ENCODE data around the gene HCFC2. TPM values are rescaled to one million over a fixed set of nuclear protein-coding genes. Genes with fewer than 3 reads are reported as not detected.
A peak's percentile ranks its signal among the peaks of the same experiment; 100 is the strongest.

HCFC2 gene
- total RNA-seq, 2 experiments from 2014 or later, result 15.8 to 17.7 TPM

DNA sequence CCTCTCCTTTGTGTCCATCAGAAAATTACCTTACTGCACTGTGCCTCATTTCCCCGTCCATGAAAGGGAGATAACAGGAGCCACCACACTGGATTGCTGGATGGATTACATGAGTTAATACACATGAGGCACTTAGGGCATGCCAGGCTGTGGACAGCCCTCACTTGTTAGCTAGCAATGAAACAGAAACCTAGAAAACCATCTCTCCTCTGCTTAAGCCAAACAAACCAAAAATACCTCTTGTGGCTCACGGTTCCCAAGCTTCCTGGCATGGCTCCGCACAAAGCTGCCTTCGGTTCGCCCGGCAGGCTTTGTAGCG, 660 bp upstream of the HCFC2 start:
- H3K27ac Mint-ChIP-seq, result peak overlapping the region; percentile 57
- DNase-seq, result no peak
- H3K4me1 Mint-ChIP-seq, result peaks cover 21% of the 10 kb centered on the region
- peak overlapping the region; percentile 95 for H3K4me3 Mint-ChIP-seq
- POLR2A ChIA-PET, result interaction anchor here (0.7 to 2.6 kb wide), 12 partner anchors 16 to 241 kb away, joined by 3 to 24 read pairs (median 5); partner anchors contain the start of genes HSP90B1, NFYB, NT5DC3 and TDG
- no peaks in the 10 kb centered on the region for H3K9me3 Mint-ChIP-seq
- CTCF ChIA-PET, result interaction anchor here (1.0 to 5.2 kb wide), 8 partner anchors 10 to 134 kb away, joined by 3 to 40 read pairs (median 4); partner anchors contain the start of gene HSP90B1
- H3K27me3 Mint-ChIP-seq, result peaks cover 16% of the 10 kb centered on the region
- peaks cover 10% of the 10 kb centered on the region for H3K36me3 Mint-ChIP-seq (ENCODE audit: low read depth)

GRCh38 chr12:104064842-104065427, 604 bp downstream of the HCFC2 start:
- CTCF ChIA-PET, result interaction anchor here (1.3 to 5.2 kb wide), 5 partner anchors 9 to 100 kb away, joined by 3 to 40 read pairs (median 4); no protein-coding TSS in a partner anchor

DNA sequence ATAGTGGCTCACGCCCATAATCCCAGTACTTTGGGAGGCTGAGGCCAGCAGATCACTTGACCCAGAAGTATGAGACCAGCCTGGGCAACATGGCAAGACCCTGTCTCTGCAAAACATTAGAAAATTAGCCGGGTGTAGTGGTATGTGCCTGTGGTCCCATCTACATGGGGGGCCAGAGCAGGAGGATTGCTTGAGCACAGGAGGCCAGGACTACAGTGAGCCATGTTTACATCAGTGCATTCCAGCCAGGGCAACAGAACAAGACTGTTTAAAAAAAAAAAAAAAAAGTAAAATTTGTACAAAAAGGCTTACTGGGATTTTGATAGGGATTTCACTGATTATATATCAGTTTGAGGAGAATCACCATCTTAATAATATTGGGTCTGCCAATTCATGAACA, 7.8 kb downstream of the HCFC2 start:
- no peak for DNase-seq
- Mint-ChIP-seq H3K27ac (no peak overlapping the region), H3K36me3 (ENCODE audit: low read depth) (peaks cover 29% of the 10 kb centered on the region), H3K4me1 (peaks cover 11% of the 10 kb centered on the region), H3K27me3 (no peaks in the 10 kb centered on the region), H3K4me3 (no peak overlapping the region), H3K9me3 (no peaks in the 10 kb centered on the region)
- CTCF ChIA-PET, result no interaction called here
- POLR2A ChIA-PET, result no interaction called here

More at GRCh38 chr12:104064842-104065427, 604 bp downstream of the HCFC2 start:
- H3K36me3 Mint-ChIP-seq (ENCODE audit: low read depth), result peaks cover 16% of the 10 kb centered on the region
- H3K27ac Mint-ChIP-seq, result peak overlapping the region; percentile 76
- POLR2A ChIA-PET, result interaction anchor here (1.3 to 2.6 kb wide), 8 partner anchors 14 to 223 kb away, joined by 3 to 24 read pairs (median 6); partner anchors contain the start of genes NFYB, NT5DC3 and TDG
- no peaks in the 10 kb centered on the region for H3K9me3 Mint-ChIP-seq
- H3K4me3 Mint-ChIP-seq, result peak overlapping the region; percentile 95
- peaks cover 11% of the 10 kb centered on the region for H3K27me3 Mint-ChIP-seq
- DNase-seq, result no peak
- H3K4me1 Mint-ChIP-seq, result peaks cover 28% of the 10 kb centered on the region

DNA sequence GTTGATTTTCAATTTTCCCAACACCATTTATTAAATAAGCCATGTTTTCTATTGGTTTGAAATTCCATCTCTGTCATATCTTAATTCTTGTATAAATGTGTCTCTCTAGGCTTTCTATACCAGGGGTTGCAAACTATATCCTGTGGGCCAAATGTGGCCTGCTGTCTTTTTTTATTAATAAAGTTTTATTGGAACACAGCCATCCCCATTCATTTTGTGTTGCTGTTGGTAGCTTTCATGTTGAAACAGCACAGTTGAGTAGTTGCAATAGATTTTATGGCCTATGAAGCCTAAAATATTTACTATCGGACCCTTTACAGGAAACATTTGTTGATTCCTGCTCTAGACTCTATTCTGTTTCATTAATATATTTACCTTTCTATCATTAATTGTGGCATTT, 9.4 kb downstream of the HCFC2 start:
- H3K4me1 Mint-ChIP-seq, result peaks cover 7% of the 10 kb centered on the region
- CTCF ChIA-PET, result interaction anchor here (0.9 kb wide), 1 partner anchor 10 kb away, joined by 4 read pairs; the partner anchor contains the start of gene HCFC2
- H3K36me3 Mint-ChIP-seq (ENCODE audit: low read depth), result peaks cover 28% of the 10 kb centered on the region
- no peak for DNase-seq
- no peaks in the 10 kb centered on the region for H3K9me3 Mint-ChIP-seq
- POLR2A ChIA-PET, result interaction anchor here (1.1 kb wide), 1 partner anchor 96 kb away, joined by 3 read pairs; no protein-coding TSS in a partner anchor
- no peaks in the 10 kb centered on the region for H3K27me3 Mint-ChIP-seq
- H3K27ac Mint-ChIP-seq, result no peak overlapping the region
- H3K4me3 Mint-ChIP-seq, result no peak overlapping the region

DNA sequence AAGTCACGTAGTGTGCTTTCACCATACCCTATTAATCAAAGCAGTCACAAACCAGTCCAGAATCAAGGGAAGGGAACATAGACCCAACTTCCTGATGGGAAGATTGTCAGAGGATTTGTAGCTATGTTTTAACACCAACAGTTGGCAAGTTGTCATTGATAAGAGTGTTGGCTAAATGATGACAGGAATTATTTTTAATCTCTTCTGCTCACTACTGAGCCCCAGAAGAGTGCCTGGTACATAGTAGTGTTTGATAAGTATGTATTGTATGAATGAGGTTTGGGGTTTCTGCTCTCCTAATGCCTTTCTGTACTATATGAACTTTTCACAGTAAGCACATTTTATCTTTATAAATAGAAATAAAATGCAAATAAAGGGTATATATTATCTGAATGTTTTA, 14.7 kb downstream of the HCFC2 start:
- H3K9me3 Mint-ChIP-seq, result no peaks in the 10 kb centered on the region
- H3K27me3 Mint-ChIP-seq, result no peaks in the 10 kb centered on the region
- H3K4me1 Mint-ChIP-seq, result peaks cover 16% of the 10 kb centered on the region
- no peak for DNase-seq
- ChIA-PET CTCF (interaction anchor here (1.5 kb wide), 1 partner anchor 30 kb away, joined by 5 read pairs; no protein-coding TSS in a partner anchor), POLR2A (interaction anchor here (1.0 to 1.3 kb wide), 2 partner anchors 11 to 15 kb away, joined by 4 read pairs; partner anchors contain the start of gene HCFC2)
- no peak overlapping the region for H3K27ac Mint-ChIP-seq
- H3K4me3 Mint-ChIP-seq, result no peak overlapping the region
- H3K36me3 Mint-ChIP-seq (ENCODE audit: low read depth), result peaks cover 34% of the 10 kb centered on the region

DNA sequence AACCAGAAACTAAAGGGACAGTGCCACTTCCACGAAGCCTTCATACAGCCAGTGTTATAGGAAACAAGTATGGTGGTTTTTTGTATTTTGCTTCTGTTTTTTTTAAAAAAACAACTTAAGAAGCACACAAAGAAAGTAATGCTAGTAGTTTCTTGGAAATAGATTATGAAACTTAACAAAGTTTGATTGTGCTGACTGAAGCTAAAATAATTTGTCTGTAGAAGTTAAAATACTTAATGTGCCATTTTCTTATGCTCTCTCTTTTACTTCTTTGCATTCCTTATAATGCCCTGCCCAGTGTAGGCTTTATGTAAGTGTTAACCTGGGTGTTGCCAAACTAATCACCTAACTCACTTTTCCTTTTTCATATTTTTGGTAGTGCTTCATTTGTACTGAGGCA, 16.4 kb downstream of the HCFC2 start:
- Mint-ChIP-seq H3K9me3 (no peaks in the 10 kb centered on the region), H3K36me3 (ENCODE audit: low read depth) (peaks cover 44% of the 10 kb centered on the region), H3K27me3 (no peaks in the 10 kb centered on the region), H3K27ac (no peak overlapping the region), H3K4me1 (peaks cover 24% of the 10 kb centered on the region), H3K4me3 (no peak overlapping the region)
- POLR2A ChIA-PET, result no interaction called here
- DNase-seq, result no peak
- CTCF ChIA-PET, result no interaction called here

DNA sequence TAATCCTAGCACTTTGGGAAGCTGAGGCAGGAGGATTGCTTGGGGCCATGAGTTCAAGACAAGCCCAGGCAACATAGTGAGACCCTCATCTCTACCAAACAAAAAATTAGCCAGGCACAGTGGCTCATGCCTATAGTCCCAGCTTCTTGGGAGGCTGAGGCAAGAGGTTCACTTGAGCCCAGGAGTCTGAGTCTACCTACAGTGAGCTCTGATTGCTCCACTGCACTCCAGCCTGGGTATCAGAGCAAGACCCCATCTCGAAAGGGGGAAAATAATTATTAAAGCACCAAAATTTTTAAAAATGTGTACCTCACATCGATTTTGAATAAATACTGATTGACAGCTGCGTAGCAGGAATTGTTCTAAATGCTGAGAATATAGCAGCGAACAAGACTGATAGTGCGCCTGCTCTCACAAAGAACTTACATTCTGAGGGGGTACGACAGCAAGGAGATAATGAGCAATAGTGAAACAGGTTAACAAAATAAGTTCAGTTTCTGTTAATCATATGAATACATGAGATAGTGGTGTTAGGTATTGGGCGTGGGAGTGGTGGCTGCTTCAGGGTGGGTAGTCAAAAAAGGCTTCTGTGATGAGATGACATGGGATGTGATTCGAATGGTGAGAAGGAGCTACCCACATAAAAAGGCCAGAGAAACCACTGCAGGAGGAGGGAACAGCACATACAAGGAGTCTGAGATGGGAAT, 19.6 kb downstream of the HCFC2 start:
- ChIA-PET CTCF (interaction anchor here (2.4 kb wide), 1 partner anchor 25 kb away, joined by 11 read pairs; no protein-coding TSS in a partner anchor), POLR2A (interaction anchor here (1.2 kb wide), 1 partner anchor 20 kb away, joined by 3 read pairs; the partner anchor contains the start of gene HCFC2)
- no peak for DNase-seq
- H3K27me3 Mint-ChIP-seq, result no peaks in the 10 kb centered on the region
- H3K36me3 Mint-ChIP-seq (ENCODE audit: low read depth), result peaks cover 48% of the 10 kb centered on the region
- H3K9me3 Mint-ChIP-seq, result no peaks in the 10 kb centered on the region
- H3K4me3 Mint-ChIP-seq, result no peak overlapping the region
- no peak overlapping the region for H3K27ac Mint-ChIP-seq
- peaks cover 24% of the 10 kb centered on the region for H3K4me1 Mint-ChIP-seq

GRCh38 chr12:104090685-104091084, 26.4 kb downstream of the HCFC2 start:
- ChIA-PET CTCF (interaction anchor here (4.0 kb wide), 1 partner anchor 18 kb away, joined by 13 read pairs; no protein-coding TSS in a partner anchor), POLR2A (interaction anchor here (1.1 kb wide), 1 partner anchor 10 kb away, joined by 3 read pairs; no protein-coding TSS in a partner anchor)
- no peak for DNase-seq
- Mint-ChIP-seq H3K36me3 (ENCODE audit: low read depth) (peaks cover 56% of the 10 kb centered on the region), H3K9me3 (no peaks in the 10 kb centered on the region), H3K27me3 (no peaks in the 10 kb centered on the region), H3K27ac (no peak overlapping the region), H3K4me1 (peaks cover 9% of the 10 kb centered on the region), H3K4me3 (no peak overlapping the region)

DNA sequence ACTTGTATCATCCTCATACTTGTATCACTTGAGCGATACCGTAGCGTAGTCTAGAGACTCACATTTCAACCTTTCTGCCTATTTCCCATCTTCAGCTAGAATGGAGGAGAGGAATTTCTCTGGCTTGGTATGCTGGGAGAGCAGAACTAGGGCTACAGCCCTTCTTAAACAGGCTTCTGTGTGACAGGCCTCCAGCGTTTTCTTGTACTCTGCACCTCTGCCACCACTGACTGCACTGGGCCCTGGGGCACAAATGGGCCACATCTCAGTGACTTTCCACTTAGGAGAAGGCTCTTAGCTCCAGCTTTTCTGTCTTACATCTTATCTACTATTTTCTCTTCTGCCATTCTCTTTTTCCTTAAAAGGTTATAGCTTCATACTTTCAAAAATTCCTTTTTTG, 26.8 kb downstream of the HCFC2 start:
- POLR2A ChIA-PET, result interaction anchor here (1.1 kb wide), 1 partner anchor 9 kb away, joined by 3 read pairs; no protein-coding TSS in a partner anchor
- Mint-ChIP-seq H3K4me3 (no peak overlapping the region), H3K36me3 (ENCODE audit: low read depth) (peaks cover 54% of the 10 kb centered on the region), H3K27me3 (no peaks in the 10 kb centered on the region), H3K27ac (no peak overlapping the region), H3K4me1 (peaks cover 9% of the 10 kb centered on the region), H3K9me3 (no peaks in the 10 kb centered on the region)
- CTCF ChIA-PET, result interaction anchor here (4.0 kb wide), 1 partner anchor 18 kb away, joined by 13 read pairs; no protein-coding TSS in a partner anchor
- DNase-seq, result no peak

GRCh38 chr12:104094284-104094683, 30.0 kb downstream of the HCFC2 start:
- Mint-ChIP-seq H3K4me1 (peaks cover 9% of the 10 kb centered on the region), H3K4me3 (no peak overlapping the region), H3K9me3 (no peaks in the 10 kb centered on the region), H3K36me3 (ENCODE audit: low read depth) (peaks cover 57% of the 10 kb centered on the region), H3K27me3 (no peaks in the 10 kb centered on the region), H3K27ac (no peak overlapping the region)
- CTCF ChIA-PET, result no interaction called here
- DNase-seq, result no peak
- POLR2A ChIA-PET, result no interaction called here

GRCh38 chr12:104095289-104095688, 31.0 kb downstream of the HCFC2 start:
- Mint-ChIP-seq H3K9me3 (no peaks in the 10 kb centered on the region), H3K4me3 (no peak overlapping the region), H3K27ac (no peak overlapping the region), H3K36me3 (ENCODE audit: low read depth) (peaks cover 49% of the 10 kb centered on the region), H3K4me1 (peaks cover 9% of the 10 kb centered on the region), H3K27me3 (no peaks in the 10 kb centered on the region)
- no peak for DNase-seq
- ChIA-PET POLR2A (no interaction called here), CTCF (no interaction called here)

DNA sequence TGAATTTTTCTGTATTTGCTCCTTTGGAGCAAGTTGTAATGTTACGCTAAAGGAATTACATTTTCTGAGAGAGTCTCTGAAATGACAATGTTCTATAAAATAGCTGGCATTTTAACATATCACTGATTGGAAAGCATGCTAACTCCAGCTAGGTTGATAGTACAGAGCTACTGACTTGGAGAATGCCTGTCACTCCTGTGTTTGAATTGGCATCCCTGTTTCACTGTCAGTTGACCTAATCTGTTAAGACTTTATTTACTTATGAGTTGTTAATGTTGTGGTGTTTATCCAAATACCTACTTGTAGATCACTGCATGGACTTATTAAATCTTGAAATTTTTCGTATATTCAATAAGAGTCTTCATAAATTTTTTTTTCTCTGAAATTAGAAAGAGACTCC, 33.6 kb downstream of the HCFC2 start:
- POLR2A ChIA-PET, result interaction anchor here (0.9 kb wide), 1 partner anchor 11 kb away, joined by 3 read pairs; no protein-coding TSS in a partner anchor
- Mint-ChIP-seq H3K27ac (no peak overlapping the region), H3K36me3 (ENCODE audit: low read depth) (peaks cover 51% of the 10 kb centered on the region), H3K4me1 (peaks cover 9% of the 10 kb centered on the region), H3K9me3 (no peaks in the 10 kb centered on the region), H3K27me3 (no peaks in the 10 kb centered on the region), H3K4me3 (no peak overlapping the region)
- DNase-seq, result no peak
- CTCF ChIA-PET, result interaction anchor here (0.6 to 2.2 kb wide), 4 partner anchors 10 to 133 kb away, joined by 3 to 14 read pairs (median 4); partner anchors contain the start of gene TDG

DNA sequence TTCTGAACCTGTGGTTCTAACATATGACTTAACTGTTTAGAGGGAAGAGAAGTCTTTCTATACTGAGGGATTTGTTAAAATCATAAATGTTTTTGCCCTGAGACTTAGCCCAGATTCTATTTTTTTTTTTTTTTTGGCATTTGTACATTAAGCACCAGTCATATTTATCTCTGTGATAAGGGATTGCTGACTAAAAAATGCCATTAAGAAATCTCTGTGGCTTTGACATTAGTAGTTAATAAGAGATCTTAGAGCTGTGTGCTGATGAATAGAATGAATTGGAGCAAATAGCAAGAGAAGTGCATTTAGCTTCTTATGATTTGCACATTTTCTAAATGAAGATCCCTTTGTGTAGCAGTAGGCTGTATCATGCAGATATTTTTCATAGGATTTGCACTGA, 41.1 kb downstream of the HCFC2 start:
- H3K9me3 Mint-ChIP-seq, result no peaks in the 10 kb centered on the region
- POLR2A ChIA-PET, result no interaction called here
- no peak overlapping the region for H3K27ac Mint-ChIP-seq
- DNase-seq, result no peak
- peaks cover 12% of the 10 kb centered on the region for H3K36me3 Mint-ChIP-seq (ENCODE audit: low read depth)
- no peaks in the 10 kb centered on the region for H3K27me3 Mint-ChIP-seq
- H3K4me1 Mint-ChIP-seq, result peaks cover 5% of the 10 kb centered on the region
- CTCF ChIA-PET, result interaction anchor here (0.7 to 1.3 kb wide), 2 partner anchors 47 to 141 kb away, joined by 3 to 4 read pairs; no protein-coding TSS in a partner anchor
- H3K4me3 Mint-ChIP-seq, result no peak overlapping the region
